WTC11 (cell line): ENCODE measurements around the gene TRIM3.

Source experiments
- CBFB ChIP-seq: sonication (generic); formaldehyde crosslinking; IDR thresholded peaks from 2 replicates; pipeline ENCODE4 v1.8.1; 2022; ENCODE audit warnings: mild to moderate bottlenecking, low read depth, missing genetic modification reagents
- CTCF ChIP-seq: fragments of 200-600 bp; IDR thresholded peaks from 2 replicates; pipeline ENCODE4 v1.8.0; 2022; ENCODE audit warnings: antibody characterized with exemption
- ESRRA ChIP-seq: sonication (generic); formaldehyde crosslinking; IDR thresholded peaks from 2 replicates; pipeline ENCODE4 v1.8.1; 2022; ENCODE audit warnings: mild to moderate bottlenecking, missing genetic modification reagents, borderline replicate concordance
- JUN ChIP-seq: sonication (generic); formaldehyde crosslinking; IDR thresholded peaks from 2 replicates; pipeline ENCODE4 v1.8.0; 2023; ENCODE audit warnings: mild to moderate bottlenecking, missing genetic modification reagents
- PRRX2 ChIP-seq: fragments of 250-450 bp; sonication (Bioruptor Pico); IDR thresholded peaks from 2 replicates; pipeline ENCODE4 v1.8.0; 2021; ENCODE audit warnings: mild to moderate bottlenecking
- SMAD3 ChIP-seq: sonication (generic); formaldehyde crosslinking; IDR thresholded peaks from 2 replicates; pipeline ENCODE4 v1.8.0; 2022; ENCODE audit warnings: missing genetic modification reagents, mild to moderate bottlenecking, borderline replicate concordance
- SP1 ChIP-seq: sonication (generic); formaldehyde crosslinking; conservative IDR thresholded peaks from 2 replicates; pipeline ENCODE4 v1.8.1; 2022; ENCODE audit warnings: missing genetic modification reagents
- STAT6 ChIP-seq: sonication (generic); formaldehyde crosslinking; conservative IDR thresholded peaks from 2 replicates; pipeline ENCODE4 v1.8.1; 2023; ENCODE audit warnings: mild to moderate bottlenecking, low read depth, missing genetic modification reagents, moderate library complexity
- TCF7 ChIP-seq: sonication (generic); formaldehyde crosslinking; IDR thresholded peaks from 2 replicates; pipeline ENCODE4 v1.8.0; 2022; ENCODE audit warnings: mild to moderate bottlenecking, low read depth, missing genetic modification reagents, moderate library complexity
- USF1 ChIP-seq: sonication (generic); formaldehyde crosslinking; IDR thresholded peaks from 2 replicates; pipeline ENCODE4 v1.8.0; 2022; ENCODE audit warnings: mild to moderate bottlenecking, missing genetic modification reagents
- TF ChIP-seq, protein P1 (sequence below): sonication (generic); formaldehyde crosslinking; conservative IDR thresholded peaks from 2 replicates; pipeline ENCODE4 v1.8.1; 2022; ENCODE audit warnings: mild to moderate bottlenecking, missing genetic modification reagents
- TF ChIP-seq, protein P2 (sequence below): sonication (generic); formaldehyde crosslinking; IDR thresholded peaks from 2 replicates; pipeline ENCODE4 v1.8.1; 2023; ENCODE audit warnings: mild to moderate bottlenecking, missing genetic modification reagents

GRCh38 chr11:6498544-6498943, 24.8 kb upstream of the TRIM3 start:
- TF ChIP-seq, protein P1, sequence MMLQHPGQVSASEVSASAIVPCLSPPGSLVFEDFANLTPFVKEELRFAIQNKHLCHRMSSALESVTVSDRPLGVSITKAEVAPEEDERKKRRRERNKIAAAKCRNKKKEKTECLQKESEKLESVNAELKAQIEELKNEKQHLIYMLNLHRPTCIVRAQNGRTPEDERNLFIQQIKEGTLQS (CRISPR knock-in tag): no peak
- TF ChIP-seq SMAD3 (CRISPR knock-in tag): no peak
- no peak for TF ChIP-seq USF1 (CRISPR knock-in tag)
- TF ChIP-seq SP1 (CRISPR knock-in tag): no peak
- no peak for TF ChIP-seq CTCF
- TF ChIP-seq ESRRA (CRISPR knock-in tag): no peak
- TF ChIP-seq STAT6 (CRISPR knock-in tag): no peak
- TF ChIP-seq TCF7 (CRISPR knock-in tag): no peak
- TF ChIP-seq CBFB: no peak
- TF ChIP-seq JUN (CRISPR knock-in tag): no peak
- TF ChIP-seq, protein P2, sequence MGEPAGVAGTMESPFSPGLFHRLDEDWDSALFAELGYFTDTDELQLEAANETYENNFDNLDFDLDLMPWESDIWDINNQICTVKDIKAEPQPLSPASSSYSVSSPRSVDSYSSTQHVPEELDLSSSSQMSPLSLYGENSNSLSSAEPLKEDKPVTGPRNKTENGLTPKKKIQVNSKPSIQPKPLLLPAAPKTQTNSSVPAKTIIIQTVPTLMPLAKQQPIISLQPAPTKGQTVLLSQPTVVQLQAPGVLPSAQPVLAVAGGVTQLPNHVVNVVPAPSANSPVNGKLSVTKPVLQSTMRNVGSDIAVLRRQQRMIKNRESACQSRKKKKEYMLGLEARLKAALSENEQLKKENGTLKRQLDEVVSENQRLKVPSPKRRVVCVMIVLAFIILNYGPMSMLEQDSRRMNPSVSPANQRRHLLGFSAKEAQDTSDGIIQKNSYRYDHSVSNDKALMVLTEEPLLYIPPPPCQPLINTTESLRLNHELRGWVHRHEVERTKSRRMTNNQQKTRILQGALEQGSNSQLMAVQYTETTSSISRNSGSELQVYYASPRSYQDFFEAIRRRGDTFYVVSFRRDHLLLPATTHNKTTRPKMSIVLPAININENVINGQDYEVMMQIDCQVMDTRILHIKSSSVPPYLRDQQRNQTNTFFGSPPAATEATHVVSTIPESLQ (CRISPR knock-in tag): no peak
- TF ChIP-seq PRRX2 (CRISPR knock-in tag): no peak
